Measurements from ENCODE around the gene GALNT18. TPM values are rescaled to one million over a fixed set of nuclear protein-coding genes. Genes with fewer than 3 reads are reported as not detected.
A peak's percentile ranks its signal among the peaks of the same experiment; 100 is the strongest.

Gene GALNT18
- total RNA-seq, 2 donors from 2014 or later, result 28.2 to 57.8 TPM

DNA sequence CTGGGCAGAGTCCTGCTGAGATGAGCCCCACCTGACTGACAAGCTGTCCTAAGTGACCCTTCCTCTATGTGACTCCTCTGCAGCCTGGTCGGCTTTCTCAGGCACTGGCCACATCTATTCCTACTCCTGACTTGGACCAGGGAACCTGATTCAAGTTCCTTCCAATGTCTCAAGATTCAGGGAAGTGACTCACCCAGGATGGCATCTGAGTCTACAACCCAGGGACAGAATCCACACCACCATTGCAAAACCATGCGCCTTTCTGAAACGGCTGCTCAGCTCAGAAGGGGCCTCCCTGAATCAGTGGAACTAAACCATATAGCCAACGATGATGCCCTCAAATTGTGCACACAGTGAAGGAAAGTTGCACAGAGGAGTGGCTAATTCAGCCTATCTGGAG, 204.9 kb downstream of the GALNT18 start:
- DNase-seq (ENCODE audit: low spot score), result no peak
- Histone ChIP-seq H3K4me1 (ENCODE audit: control insufficient read depth in 1 of 2, low read depth in 2 of 2) (peaks cover 17 to 51% of the 10 kb centered on the region in 2 donors), H3K27ac (peak overlapping the region; percentile 56 to 73), H3K36me3 (no peaks in the 10 kb centered on the region), H3K9me3 (no peaks in the 10 kb centered on the region), H3K27me3 (replicated peaks; ENCODE audit: insufficient read depth) (no peaks in the 10 kb centered on the region), H3K4me3 (no peak overlapping the region)
- ATAC-seq (ENCODE audit: insufficient number of reproducible peaks, low FRiP score, low read depth), result peak; percentile 83
- TF ChIP-seq, protein P1, sequence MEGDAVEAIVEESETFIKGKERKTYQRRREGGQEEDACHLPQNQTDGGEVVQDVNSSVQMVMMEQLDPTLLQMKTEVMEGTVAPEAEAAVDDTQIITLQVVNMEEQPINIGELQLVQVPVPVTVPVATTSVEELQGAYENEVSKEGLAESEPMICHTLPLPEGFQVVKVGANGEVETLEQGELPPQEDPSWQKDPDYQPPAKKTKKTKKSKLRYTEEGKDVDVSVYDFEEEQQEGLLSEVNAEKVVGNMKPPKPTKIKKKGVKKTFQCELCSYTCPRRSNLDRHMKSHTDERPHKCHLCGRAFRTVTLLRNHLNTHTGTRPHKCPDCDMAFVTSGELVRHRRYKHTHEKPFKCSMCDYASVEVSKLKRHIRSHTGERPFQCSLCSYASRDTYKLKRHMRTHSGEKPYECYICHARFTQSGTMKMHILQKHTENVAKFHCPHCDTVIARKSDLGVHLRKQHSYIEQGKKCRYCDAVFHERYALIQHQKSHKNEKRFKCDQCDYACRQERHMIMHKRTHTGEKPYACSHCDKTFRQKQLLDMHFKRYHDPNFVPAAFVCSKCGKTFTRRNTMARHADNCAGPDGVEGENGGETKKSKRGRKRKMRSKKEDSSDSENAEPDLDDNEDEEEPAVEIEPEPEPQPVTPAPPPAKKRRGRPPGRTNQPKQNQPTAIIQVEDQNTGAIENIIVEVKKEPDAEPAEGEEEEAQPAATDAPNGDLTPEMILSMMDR (IDR thresholded peaks at IDR 0.05), result no peak

DNA sequence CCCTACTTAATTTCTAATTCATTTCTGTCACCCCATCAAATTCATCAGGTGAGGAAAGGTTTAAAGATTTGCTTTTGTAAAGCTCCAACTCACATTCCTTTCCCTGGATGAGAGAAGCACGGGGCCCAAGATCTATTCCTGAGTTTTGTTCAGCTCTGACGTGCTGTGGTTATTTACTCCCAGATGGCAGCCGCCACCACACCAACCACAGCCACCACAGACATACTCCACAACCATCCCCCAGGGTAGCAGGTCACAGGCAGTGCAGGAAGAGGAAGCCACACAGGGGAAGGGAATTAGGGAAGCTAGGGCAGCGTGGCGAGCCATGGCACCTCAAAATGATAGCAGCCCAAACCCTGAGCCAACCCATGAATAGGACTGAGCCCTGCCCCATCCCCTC, 205.3 kb downstream of the GALNT18 start:
- Histone ChIP-seq H3K4me3 (no peak overlapping the region), H3K9me3 (no peaks in the 10 kb centered on the region), H3K4me1 (ENCODE audit: control insufficient read depth in 1 of 2, low read depth in 2 of 2) (peaks cover 17 to 50% of the 10 kb centered on the region in 2 donors), H3K27me3 (replicated peaks; ENCODE audit: insufficient read depth) (no peaks in the 10 kb centered on the region), H3K27ac (peak overlapping the region; percentile 56 to 73), H3K36me3 (no peaks in the 10 kb centered on the region)
- DNase-seq (ENCODE audit: low spot score) (no peak), ATAC-seq (ENCODE audit: insufficient number of reproducible peaks, low FRiP score, low read depth) (no peak)
- TF ChIP-seq, protein P1 (IDR thresholded peaks at IDR 0.05), result no peak

DNA sequence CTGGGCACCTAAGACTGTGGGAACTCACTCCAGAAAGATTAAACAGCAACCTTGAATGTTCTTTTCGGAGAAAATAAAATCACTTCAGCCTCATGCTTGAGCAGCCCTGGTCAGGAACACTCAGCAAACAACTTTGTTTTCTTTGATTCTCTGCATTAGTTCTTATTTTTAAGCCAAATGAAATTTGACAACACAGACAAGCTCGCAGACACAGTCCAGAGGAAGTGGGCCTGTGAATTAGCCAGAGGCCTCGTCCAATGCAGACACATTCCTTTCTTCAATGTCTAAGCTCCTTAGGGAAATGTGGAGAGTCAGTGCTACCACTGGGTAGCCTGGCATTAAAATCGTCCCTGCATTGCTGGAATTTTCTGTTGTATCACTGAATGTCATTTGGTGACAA, 205.9 kb downstream of the GALNT18 start:
- peak overlapping the region; percentile 56 to 73 for H3K27ac ChIP-seq
- H3K4me3 ChIP-seq, result no peak overlapping the region
- H3K9me3 ChIP-seq, result no peaks in the 10 kb centered on the region
- TF ChIP-seq, protein P1 (IDR thresholded peaks at IDR 0.05), result no peak
- peaks cover 17 to 44% of the 10 kb centered on the region in 2 donors for H3K4me1 ChIP-seq (ENCODE audit: control insufficient read depth in 1 of 2, low read depth in 2 of 2)
- no peaks in the 10 kb centered on the region for H3K36me3 ChIP-seq
- H3K27me3 ChIP-seq (replicated peaks; ENCODE audit: insufficient read depth), result no peaks in the 10 kb centered on the region
- no peak for DNase-seq (ENCODE audit: low spot score)
- no peak for ATAC-seq (ENCODE audit: insufficient number of reproducible peaks, low FRiP score, low read depth)

DNA sequence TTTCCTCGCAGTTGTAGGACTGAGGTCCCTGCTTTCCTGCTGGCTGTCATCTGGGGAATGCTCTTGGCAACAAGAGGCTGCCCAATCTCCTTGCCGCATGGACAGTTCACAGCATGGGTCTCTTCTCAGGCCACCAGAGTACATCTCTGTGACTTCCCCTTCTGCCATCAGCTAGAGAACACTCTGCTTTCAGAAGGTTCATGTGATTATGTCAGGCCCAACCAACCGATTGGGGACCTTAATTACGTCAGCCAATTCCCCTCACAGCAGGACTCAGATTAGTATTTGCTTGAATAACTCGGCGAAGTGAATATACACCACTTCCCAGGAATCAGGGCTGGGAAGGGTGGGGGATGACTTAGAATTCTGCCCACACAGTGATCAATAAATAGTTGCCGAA, 206.8 kb downstream of the GALNT18 start:
- H3K4me3 ChIP-seq, result no peak overlapping the region
- no peaks in the 10 kb centered on the region for H3K9me3 ChIP-seq
- H3K36me3 ChIP-seq, result no peaks in the 10 kb centered on the region
- H3K27me3 ChIP-seq (replicated peaks; ENCODE audit: insufficient read depth), result no peaks in the 10 kb centered on the region
- peaks cover 17 to 35% of the 10 kb centered on the region in 2 donors for H3K4me1 ChIP-seq (ENCODE audit: control insufficient read depth in 1 of 2, low read depth in 2 of 2)
- DNase-seq (ENCODE audit: low spot score) (no peak), ATAC-seq (ENCODE audit: insufficient number of reproducible peaks, low FRiP score, low read depth) (no peak)
- TF ChIP-seq, protein P1 (IDR thresholded peaks at IDR 0.05), result no peak
- H3K27ac ChIP-seq, result peak overlapping the region; percentile 56 to 73

DNA sequence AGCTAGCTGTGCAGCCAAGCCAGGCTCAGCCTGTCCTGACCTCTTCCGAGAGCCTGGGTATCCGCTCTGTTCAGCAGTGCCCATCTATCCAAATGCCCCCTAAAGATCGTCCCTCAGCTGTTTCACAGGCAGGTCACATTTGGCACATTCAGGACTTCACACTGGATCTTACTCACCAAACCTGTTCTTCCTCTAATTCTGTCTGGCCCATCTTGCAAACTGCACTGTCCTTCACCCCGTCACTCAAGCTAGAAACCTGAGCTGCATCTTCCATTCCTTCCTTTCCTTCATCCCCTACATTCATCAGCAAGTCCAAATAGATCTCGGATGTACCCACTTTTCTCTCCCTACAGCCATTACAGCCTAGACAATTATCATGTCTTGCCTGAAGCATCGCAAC, 208.0 kb downstream of the GALNT18 start:
- no peaks in the 10 kb centered on the region for H3K9me3 ChIP-seq
- no peak for ATAC-seq (ENCODE audit: insufficient number of reproducible peaks, low FRiP score, low read depth)
- H3K27me3 ChIP-seq (replicated peaks; ENCODE audit: insufficient read depth), result no peaks in the 10 kb centered on the region
- H3K27ac ChIP-seq, result peak overlapping the region in 1 of 2 donors; percentile 30
- no peaks in the 10 kb centered on the region for H3K36me3 ChIP-seq
- no peak for DNase-seq (ENCODE audit: low spot score)
- peaks cover 17 to 30% of the 10 kb centered on the region in 2 donors for H3K4me1 ChIP-seq (ENCODE audit: control insufficient read depth in 1 of 2, low read depth in 2 of 2)
- no peak overlapping the region for H3K4me3 ChIP-seq
- TF ChIP-seq, protein P1 (IDR thresholded peaks at IDR 0.05), result no peak
